ENCODE data around the gene CIZ1.
"Not testable (repeated sequence)": the region's sequence is repeated elsewhere in the genome, so short reads cannot be mapped to it uniquely, and the experiment has no call there.

The CIZ1 gene

GRCh38 chr9:128141604-128142003, 49.8 kb downstream of the CIZ1 start:
- H3K27ac ChIP-seq (ENCODE audit: low read depth, low read length, severe bottlenecking), result no peak overlapping the region
- WGBS, 2 experiments (ENCODE audit: insufficient coverage in 2 of 2), result 86 to 88% methylated on average over 1 to 3 of the region's 3 CpGs
- H3K4me1 ChIP-seq (ENCODE audit: control insufficient read depth, insufficient read depth, low read length, poor library complexity, severe bottlenecking), result no peaks in the 10 kb centered on the region

GRCh38 chr9:128139621-128140020, 51.8 kb downstream of the CIZ1 start:
- no peak overlapping the region for H3K4me3 ChIP-seq (ENCODE audit: extremely low read depth, insufficient read depth, low read length, poor library complexity, severe bottlenecking)
- 91% methylated on average over 4 of the region's 16 CpGs; no CpG with 5 or more reads in 1 of the 2 experiments for WGBS, 2 experiments (ENCODE audit: insufficient coverage in 2 of 2)
- no peaks in the 10 kb centered on the region for H3K4me1 ChIP-seq (ENCODE audit: control insufficient read depth, insufficient read depth, low read length, poor library complexity, severe bottlenecking)
- no peaks in the 10 kb centered on the region for H3K9me3 ChIP-seq (ENCODE audit: control insufficient read depth, low read length)
- H3K36me3 ChIP-seq (ENCODE audit: control insufficient read depth, insufficient read depth, low read length), result no peaks in the 10 kb centered on the region
- no peak overlapping the region for H3K27ac ChIP-seq (ENCODE audit: low read depth, low read length, severe bottlenecking)

More at GRCh38 chr9:128141604-128142003, 49.8 kb downstream of the CIZ1 start:
- Histone ChIP-seq H3K36me3 (ENCODE audit: control insufficient read depth, insufficient read depth, low read length) (no peaks in the 10 kb centered on the region), H3K9me3 (ENCODE audit: control insufficient read depth, low read length) (no peaks in the 10 kb centered on the region), H3K4me3 (ENCODE audit: extremely low read depth, insufficient read depth, low read length, poor library complexity, severe bottlenecking) (no peak overlapping the region)

- Histone ChIP-seq H3K27ac (ENCODE audit: low read depth, low read length, severe bottlenecking) (no peak overlapping the region), H3K36me3 (ENCODE audit: control insufficient read depth, insufficient read depth, low read length) (no peaks in the 10 kb centered on the region), H3K4me1 (ENCODE audit: control insufficient read depth, insufficient read depth, low read length, poor library complexity, severe bottlenecking) (no peaks in the 10 kb centered on the region), H3K4me3 (ENCODE audit: extremely low read depth, insufficient read depth, low read length, poor library complexity, severe bottlenecking) (no peak overlapping the region), H3K9me3 (ENCODE audit: control insufficient read depth, low read length) (no peaks in the 10 kb centered on the region)
- WGBS, 2 experiments (ENCODE audit: insufficient coverage in 2 of 2), result 93 to 100% methylated on average over 2 of the region's 3 CpGs
Observed at GRCh38 chr9:128138001-128138400, 53.4 kb downstream of the CIZ1 start.

GRCh38 chr9:128136816-128137793, 54.3 kb downstream of the CIZ1 start:
- 92 to 94% methylated on average over 12 to 15 of the region's 18 CpGs for WGBS, 2 experiments (ENCODE audit: insufficient coverage in 2 of 2)
- Histone ChIP-seq H3K4me1 (ENCODE audit: control insufficient read depth, insufficient read depth, low read length, poor library complexity, severe bottlenecking) (no peaks in the 10 kb centered on the region), H3K9me3 (ENCODE audit: control insufficient read depth, low read length) (no peaks in the 10 kb centered on the region), H3K4me3 (ENCODE audit: extremely low read depth, insufficient read depth, low read length, poor library complexity, severe bottlenecking) (no peak overlapping the region), H3K36me3 (ENCODE audit: control insufficient read depth, insufficient read depth, low read length) (no peaks in the 10 kb centered on the region), H3K27ac (ENCODE audit: low read depth, low read length, severe bottlenecking) (no peak overlapping the region)

- WGBS, 2 experiments (ENCODE audit: insufficient coverage in 2 of 2), result 85 to 89% methylated on average over 5 to 8 of the region's 8 CpGs
- H3K4me3 ChIP-seq (ENCODE audit: extremely low read depth, insufficient read depth, low read length, poor library complexity, severe bottlenecking); H3K4me1 ChIP-seq (ENCODE audit: control insufficient read depth, insufficient read depth, low read length, poor library complexity, severe bottlenecking); H3K9me3 ChIP-seq (ENCODE audit: control insufficient read depth, low read length); H3K27ac ChIP-seq (ENCODE audit: low read depth, low read length, severe bottlenecking); H3K36me3 ChIP-seq (ENCODE audit: control insufficient read depth, insufficient read depth, low read length): not testable (repeated sequence)
Observed at GRCh38 chr9:128135561-128135960, 55.8 kb downstream of the CIZ1 start.

GRCh38 chr9:128132139-128132538, 59.2 kb downstream of the CIZ1 start:
- not testable (repeated sequence) for H3K27ac ChIP-seq (ENCODE audit: low read depth, low read length, severe bottlenecking); H3K4me3 ChIP-seq (ENCODE audit: extremely low read depth, insufficient read depth, low read length, poor library complexity, severe bottlenecking); H3K9me3 ChIP-seq (ENCODE audit: control insufficient read depth, low read length); H3K36me3 ChIP-seq (ENCODE audit: control insufficient read depth, insufficient read depth, low read length); H3K4me1 ChIP-seq (ENCODE audit: control insufficient read depth, insufficient read depth, low read length, poor library complexity, severe bottlenecking)
- WGBS, 2 experiments (ENCODE audit: insufficient coverage in 2 of 2), result 78 to 84% methylated on average over 7 to 8 of the region's 8 CpGs

GRCh38 chr9:128131346-128131745, 60.0 kb downstream of the CIZ1 start:
- H3K9me3 ChIP-seq (ENCODE audit: control insufficient read depth, low read length); H3K4me1 ChIP-seq (ENCODE audit: control insufficient read depth, insufficient read depth, low read length, poor library complexity, severe bottlenecking); H3K27ac ChIP-seq (ENCODE audit: low read depth, low read length, severe bottlenecking); H3K4me3 ChIP-seq (ENCODE audit: extremely low read depth, insufficient read depth, low read length, poor library complexity, severe bottlenecking); H3K36me3 ChIP-seq (ENCODE audit: control insufficient read depth, insufficient read depth, low read length): not testable (repeated sequence)
- WGBS, 2 experiments (ENCODE audit: insufficient coverage in 2 of 2), result 87% methylated on average over 8 of the region's 8 CpGs

- H3K27ac ChIP-seq (ENCODE audit: low read depth, low read length, severe bottlenecking); H3K4me1 ChIP-seq (ENCODE audit: control insufficient read depth, insufficient read depth, low read length, poor library complexity, severe bottlenecking); H3K36me3 ChIP-seq (ENCODE audit: control insufficient read depth, insufficient read depth, low read length); H3K9me3 ChIP-seq (ENCODE audit: control insufficient read depth, low read length); H3K4me3 ChIP-seq (ENCODE audit: extremely low read depth, insufficient read depth, low read length, poor library complexity, severe bottlenecking): not testable (repeated sequence)
- WGBS, 2 experiments (ENCODE audit: insufficient coverage in 2 of 2), result 57 to 81% methylated on average over 2 to 3 of the region's 7 CpGs
Observed at GRCh38 chr9:128130651-128131050, 60.7 kb downstream of the CIZ1 start.

- not testable (repeated sequence) for H3K4me1 ChIP-seq (ENCODE audit: control insufficient read depth, insufficient read depth, low read length, poor library complexity, severe bottlenecking); H3K9me3 ChIP-seq (ENCODE audit: control insufficient read depth, low read length); H3K4me3 ChIP-seq (ENCODE audit: extremely low read depth, insufficient read depth, low read length, poor library complexity, severe bottlenecking); H3K27ac ChIP-seq (ENCODE audit: low read depth, low read length, severe bottlenecking); H3K36me3 ChIP-seq (ENCODE audit: control insufficient read depth, insufficient read depth, low read length)
- WGBS, 2 experiments (ENCODE audit: insufficient coverage in 2 of 2), result no CpG with 5 or more reads among the region's 12 CpGs
Observed at GRCh38 chr9:128129976-128130590, 61.3 kb downstream of the CIZ1 start.

- Histone ChIP-seq H3K4me1 (ENCODE audit: control insufficient read depth, insufficient read depth, low read length, poor library complexity, severe bottlenecking) (no peaks in the 10 kb centered on the region), H3K9me3 (ENCODE audit: control insufficient read depth, low read length) (peaks cover 6% of the 10 kb centered on the region), H3K27ac (ENCODE audit: low read depth, low read length, severe bottlenecking) (no peak overlapping the region), H3K36me3 (ENCODE audit: control insufficient read depth, insufficient read depth, low read length) (peaks cover 13% of the 10 kb centered on the region), H3K4me3 (ENCODE audit: extremely low read depth, insufficient read depth, low read length, poor library complexity, severe bottlenecking) (peak overlapping the region; percentile 87)
- 73 to 87% methylated on average over 24 to 27 of the region's 29 CpGs for WGBS, 2 experiments (ENCODE audit: insufficient coverage in 2 of 2)
Observed at GRCh38 chr9:128128836-128129590, 62.4 kb downstream of the CIZ1 start.

Measured in mesodermal cell (in vitro differentiated cells).